ENCODE results near the gene MROH9. TPM values are rescaled to one million over a fixed set of nuclear protein-coding genes. Genes with fewer than 3 reads are reported as not detected.

MROH9 gene
- total and polyA plus RNA-seq, 2 of the 8 experiments (the other 6 are each of a cell fraction or from before 2014, with no cell fraction given): not detected

- no peaks in the 10 kb centered on the region for H3K4me1 ChIP-seq (replicated peaks in 1 of 4; ENCODE audit: control insufficient read depth in 3 of 4, insufficient read depth in 4 of 4, low read length in 3 of 4)
- H2AK5ac ChIP-seq (ENCODE audit: low read depth, low read length): no peak overlapping the region
- no peaks in the 10 kb centered on the region for H3K23me2 ChIP-seq (ENCODE audit: low read depth, low read length)
- no peaks in the 10 kb centered on the region for H4K20me1 ChIP-seq (replicated peaks in 1 of 2; ENCODE audit: control insufficient read depth in 1 of 2, insufficient read depth in 2 of 2, low read length in 2 of 2)
- H3K36me3 ChIP-seq (ENCODE audit: control insufficient read depth in 2 of 4, insufficient read depth in 4 of 4, low read length in 3 of 4): no peaks in the 10 kb centered on the region
- no peak overlapping the region for H3K4me2 ChIP-seq (ENCODE audit: insufficient read depth in 1 of 2, low read depth in 2 of 2, low read length in 2 of 2)
- no peak overlapping the region for H3K9ac ChIP-seq (replicated peaks in 1 of 4; ENCODE audit: extremely low read depth in 1 of 4, low read depth in 3 of 4, low read length in 3 of 4)
- H3K23ac ChIP-seq (ENCODE audit: insufficient read length): no peak overlapping the region
- H3K27me3 ChIP-seq (replicated peaks in 1 of 4; ENCODE audit: control insufficient read depth in 3 of 4, extremely low read depth in 1 of 4, insufficient read depth in 3 of 4, low read length in 3 of 4): no peaks in the 10 kb centered on the region
- H2AFZ ChIP-seq (ENCODE audit: low read length): no peak overlapping the region
- no peak overlapping the region for H2BK12ac ChIP-seq (ENCODE audit: low read depth, low read length)
- H2BK120ac ChIP-seq (replicated peaks; ENCODE audit: low read depth, low read length): no peak overlapping the region
- H3K14ac ChIP-seq (ENCODE audit: insufficient read length): no peak overlapping the region
- ChIA-PET POLR2A (ENCODE audit: partially characterized antibody) (no interaction called here), CTCF (ENCODE audit: partially characterized antibody) (interaction anchor here (1.1 to 1.7 kb wide), 4 partner anchors 49 to 272 kb away, joined by 3 to 11 read pairs (median 4); no protein-coding TSS in a partner anchor)
- no peak overlapping the region for H2BK20ac ChIP-seq (ENCODE audit: low read length)
- FAIRE-seq: no peak
- DNase-seq (ENCODE audit: low read depth in 1 of 2, low spot score in 2 of 2): no peak
- H3K4ac ChIP-seq (replicated peaks; ENCODE audit: insufficient read length, low read depth, low read length): no peak overlapping the region
- no peaks in the 10 kb centered on the region for H3K79me1 ChIP-seq (ENCODE audit: low read depth, low read length)
- no peaks in the 10 kb centered on the region for H3K79me2 ChIP-seq (ENCODE audit: control insufficient read depth in 1 of 2, insufficient read depth in 2 of 2, low read length in 2 of 2)
- H2BK5ac ChIP-seq (ENCODE audit: low read depth, low read length): no peak overlapping the region
- no peak overlapping the region for H3K27ac ChIP-seq (ENCODE audit: low read depth, low read length)
- no peak overlapping the region for H4K91ac ChIP-seq (replicated peaks; ENCODE audit: insufficient read length, low read length)
- no peak overlapping the region for H3K56ac ChIP-seq (replicated peaks; ENCODE audit: insufficient read length, low read depth, low read length)
- no peak overlapping the region for H4K8ac ChIP-seq (ENCODE audit: extremely low read depth, insufficient read depth, low read length)
- H4K5ac ChIP-seq (ENCODE audit: insufficient read length, low read depth, low read length): no peak overlapping the region
- no peaks in the 10 kb centered on the region for H3K9me3 ChIP-seq (ENCODE audit: insufficient read depth in 2 of 2, low read depth in 1 of 2, low read length in 1 of 2)
- H3K4me3 ChIP-seq (ENCODE audit: extremely low read depth in 1 of 4, insufficient read depth in 2 of 4, low read depth in 3 of 4, low read length in 4 of 4): no peak overlapping the region
- no peak overlapping the region for H3K18ac ChIP-seq (ENCODE audit: extremely low read depth, low read length)
- no peak overlapping the region for H2BK15ac ChIP-seq (ENCODE audit: low read length)
- TF ChIP-seq NRF1 (IDR thresholded peaks at IDR 0.05; ENCODE audit: low read depth, low read length): no peak
- TF ChIP-seq E2F6 (IDR thresholded peaks at IDR 0.05): no peak
- TF ChIP-seq SP1 (IDR thresholded peaks at IDR 0.05; ENCODE audit: low read depth, low read length): no peak
- TF ChIP-seq BRCA1 (IDR thresholded peaks at IDR 0.05; ENCODE audit: low read depth, low read length): no peak
- TF ChIP-seq HDAC6 (IDR thresholded peaks at IDR 0.05; ENCODE audit: low read depth, low read length): no peak
- no peak for TF ChIP-seq CEBPB (IDR thresholded peaks at IDR 0.05; ENCODE audit: low read depth, low read length)
- TF ChIP-seq ZNF274 (IDR thresholded peaks at IDR 0.05; ENCODE audit: borderline replicate concordance, extremely low read depth, low read length): no peak
- no peak for TF ChIP-seq SRF (IDR thresholded peaks at IDR 0.05; ENCODE audit: low read depth, low read length)
- TF ChIP-seq SIRT6 (IDR thresholded peaks at IDR 0.05; ENCODE audit: low read length): no peak
- TF ChIP-seq TEAD4 (IDR thresholded peaks at IDR 0.05; ENCODE audit: low read depth, low read length): no peak
- no peak for TF ChIP-seq KDM4A (IDR thresholded peaks at IDR 0.05; ENCODE audit: low read depth, low read length, severe bottlenecking)
These were observed 152.6 kb downstream of the MROH9 start for GRCh38 chr1:171087896-171088295.
